ENCODE measurements around the gene LRRC57. TPM values are rescaled to one million over a fixed set of nuclear protein-coding genes. Genes with fewer than 3 reads are reported as not detected.
"Not testable (repeated sequence)": the region's sequence is repeated elsewhere in the genome, so short reads cannot be mapped to it uniquely, and the experiment has no call there.

Gene LRRC57
- total RNA-seq, 2 donors from 2014 or later, result 18.7 to 21.4 TPM

DNA sequence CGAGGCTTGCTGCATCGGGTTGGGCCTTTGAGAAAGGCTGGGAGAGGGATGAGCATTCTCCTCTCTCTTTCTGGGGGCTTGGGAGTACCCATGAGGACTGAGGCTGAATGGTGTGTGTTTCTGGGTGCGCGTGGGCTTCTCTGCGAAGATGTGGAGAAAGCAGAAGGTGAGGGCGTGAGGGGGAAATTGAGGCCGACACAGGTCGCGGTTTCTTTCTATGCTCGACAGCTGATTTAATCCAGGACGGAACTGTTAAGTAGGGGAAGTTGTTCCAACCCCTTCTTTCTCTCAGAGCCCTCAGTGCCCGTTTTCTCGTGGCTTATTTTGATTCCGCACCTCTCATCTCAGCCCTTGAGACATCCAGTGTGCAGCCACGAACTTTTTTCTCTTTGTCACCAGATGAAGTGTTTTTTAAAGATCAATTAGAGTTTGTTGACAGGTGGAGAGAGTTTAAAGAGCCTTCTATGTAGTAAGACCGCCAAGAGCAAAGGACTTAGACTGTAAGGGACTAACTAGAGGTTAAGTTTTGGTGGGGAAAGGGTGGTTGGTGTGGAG lies 27.5 kb upstream of the LRRC57 start:
- H3K36me3 Mint-ChIP-seq (ENCODE audit: low read depth), result no peaks in the 10 kb centered on the region
- peak overlapping the region; percentile 92 for H3K4me3 Mint-ChIP-seq
- peak overlapping the region; percentile 62 for H3K27ac Mint-ChIP-seq
- no peak for ATAC-seq (replicated peaks)
- no peaks in the 10 kb centered on the region for H3K9me3 Mint-ChIP-seq
- peaks cover 17% of the 10 kb centered on the region for H3K4me1 Mint-ChIP-seq
- peaks cover 10% of the 10 kb centered on the region for H3K27me3 Mint-ChIP-seq

- peak; percentile 95 for ATAC-seq (replicated peaks)
- H3K36me3 Mint-ChIP-seq (ENCODE audit: low read depth), result no peaks in the 10 kb centered on the region
- H3K4me3 Mint-ChIP-seq, result peak within 1 kb of the TSS; percentile 92
- peak within 1 kb of the TSS; percentile 62 for H3K27ac Mint-ChIP-seq
- H3K27me3 Mint-ChIP-seq, result peaks cover 10% of the 10 kb centered on the region
- H3K4me1 Mint-ChIP-seq, result peaks cover 13% of the 10 kb centered on the region
- H3K9me3 Mint-ChIP-seq, result no peaks in the 10 kb centered on the region
Measured at GRCh38 chr15:42575188-42576039, 26.8 kb upstream of the LRRC57 start, which contains the start of gene STARD9. STARD9 (plus strand) TSS chr15:42575606; CDS start chr15:42575716, 110 bp downstream.

GRCh38 chr15:42558739-42559138 lies 10.1 kb upstream of the LRRC57 start:
- H3K4me3 Mint-ChIP-seq, result no peak overlapping the region
- peaks cover 5% of the 10 kb centered on the region for H3K4me1 Mint-ChIP-seq
- H3K27ac Mint-ChIP-seq, result no peak overlapping the region
- no peaks in the 10 kb centered on the region for H3K27me3 Mint-ChIP-seq
- no peak for ATAC-seq (replicated peaks)
- H3K36me3 Mint-ChIP-seq (ENCODE audit: low read depth), result peaks cover 74% of the 10 kb centered on the region
- H3K9me3 Mint-ChIP-seq, result no peaks in the 10 kb centered on the region

DNA sequence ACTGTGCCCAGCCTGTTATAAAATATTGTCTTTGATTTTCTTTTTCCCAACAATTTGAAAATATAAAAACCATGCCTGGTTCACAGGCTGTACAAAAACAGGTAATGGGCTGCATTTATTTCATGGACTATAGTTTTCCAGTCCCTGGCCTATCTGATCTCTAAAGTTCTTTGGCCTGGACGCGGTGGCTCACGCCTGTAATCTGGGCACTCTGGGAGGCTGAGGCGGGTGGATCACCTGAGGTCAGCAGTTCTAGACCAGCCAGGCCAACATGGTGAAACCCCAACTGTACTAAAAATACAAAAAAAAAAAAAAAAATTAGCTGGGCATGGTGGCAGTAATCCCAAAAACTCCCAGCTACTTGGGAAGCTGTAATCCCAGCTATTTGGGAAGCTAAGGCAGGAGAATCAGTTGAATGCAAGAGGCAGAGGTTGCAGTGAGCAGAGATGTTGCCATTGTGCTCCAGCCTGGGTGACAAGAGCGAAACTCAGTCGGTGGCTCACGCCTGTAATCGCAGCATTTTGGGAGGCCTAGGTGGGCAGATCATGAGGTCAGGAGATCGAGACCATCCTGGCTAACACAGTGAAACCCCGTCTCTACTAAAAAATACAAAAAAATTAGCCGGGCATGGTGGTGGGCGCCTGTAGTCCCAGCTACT lies 8.1 kb upstream of the LRRC57 start:
- Mint-ChIP-seq H3K4me1 (peaks cover 10% of the 10 kb centered on the region), H3K36me3 (ENCODE audit: low read depth) (peaks cover 67% of the 10 kb centered on the region)
- not testable (repeated sequence) for H3K9me3 Mint-ChIP-seq; ATAC-seq (replicated peaks); H3K27ac Mint-ChIP-seq; H3K4me3 Mint-ChIP-seq; H3K27me3 Mint-ChIP-seq

DNA sequence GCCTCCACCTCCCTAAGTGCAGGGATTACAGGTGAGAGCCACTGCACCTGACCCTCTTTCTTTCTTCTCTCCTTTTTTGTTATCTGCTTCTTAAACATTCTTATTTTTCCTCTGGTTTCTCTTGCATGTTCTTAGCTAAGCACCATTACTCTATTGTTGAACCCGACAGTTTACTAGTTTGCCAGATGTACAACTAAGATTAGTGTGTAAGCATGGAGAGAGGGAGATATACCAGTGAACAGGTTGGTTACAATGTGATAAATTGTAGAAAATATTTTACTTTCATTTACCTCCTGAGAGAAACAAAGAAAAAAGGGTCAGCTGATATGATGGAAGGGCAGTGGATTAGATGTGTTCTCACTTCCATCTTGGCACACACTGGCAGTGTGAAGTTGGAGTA lies 5.0 kb upstream of the LRRC57 start:
- H3K9me3 Mint-ChIP-seq, result no peaks in the 10 kb centered on the region
- peak overlapping the region; percentile 44 for H3K27ac Mint-ChIP-seq
- H3K36me3 Mint-ChIP-seq (ENCODE audit: low read depth), result peaks cover 54% of the 10 kb centered on the region
- H3K27me3 Mint-ChIP-seq, result no peaks in the 10 kb centered on the region
- peaks cover 17% of the 10 kb centered on the region for H3K4me1 Mint-ChIP-seq
- ATAC-seq (replicated peaks), result no peak
- H3K4me3 Mint-ChIP-seq, result no peak overlapping the region

- Mint-ChIP-seq H3K27me3 (no peaks in the 10 kb centered on the region), H3K36me3 (ENCODE audit: low read depth) (peaks cover 67% of the 10 kb centered on the region), H3K4me3 (peak overlapping the region; percentile 99), H3K9me3 (no peaks in the 10 kb centered on the region), H3K27ac (peak overlapping the region; percentile 99), H3K4me1 (peaks cover 40% of the 10 kb centered on the region)
- no peak for ATAC-seq (replicated peaks)
Measured at GRCh38 chr15:42549741-42550392, 1.3 kb upstream of the LRRC57 start.

DNA sequence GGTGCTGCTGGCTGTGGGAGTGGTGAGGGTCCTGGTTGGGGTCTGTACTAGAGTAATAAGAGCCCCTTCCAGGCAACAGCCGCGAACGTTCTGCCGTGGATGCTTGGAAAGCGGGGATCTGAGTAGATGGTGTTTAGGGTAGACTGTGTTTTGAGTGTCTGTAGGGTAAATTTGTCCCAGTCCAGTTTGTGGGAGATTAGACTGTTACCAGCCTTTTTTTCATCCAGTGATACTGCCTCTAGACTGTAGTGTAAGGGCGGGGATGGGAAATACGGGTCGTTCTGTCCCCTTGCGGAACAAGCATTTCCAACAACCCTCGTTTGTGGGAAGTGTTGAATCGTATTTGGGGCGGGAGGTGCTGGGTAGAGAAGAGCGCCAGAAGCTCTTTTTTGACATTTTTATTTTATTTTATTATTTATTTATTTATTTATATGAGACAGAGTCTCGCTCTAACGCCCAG lies 469 bp upstream of the LRRC57 start:
- Mint-ChIP-seq H3K4me1 (peaks cover 39% of the 10 kb centered on the region), H3K36me3 (ENCODE audit: low read depth) (peaks cover 73% of the 10 kb centered on the region), H3K9me3 (no peaks in the 10 kb centered on the region), H3K4me3 (peak overlapping the region; percentile 99), H3K27me3 (no peaks in the 10 kb centered on the region), H3K27ac (peak overlapping the region; percentile 99)
- peak; percentile 23 for ATAC-seq (replicated peaks)

GRCh38 chr15:42547918-42548248 lies 710 bp downstream of the LRRC57 start:
- peaks cover 30% of the 10 kb centered on the region for H3K4me1 Mint-ChIP-seq
- H3K36me3 Mint-ChIP-seq (ENCODE audit: low read depth), result peaks cover 73% of the 10 kb centered on the region
- peak overlapping the region; percentile 99 for H3K27ac Mint-ChIP-seq
- H3K4me3 Mint-ChIP-seq, result peak overlapping the region; percentile 99
- no peaks in the 10 kb centered on the region for H3K27me3 Mint-ChIP-seq
- H3K9me3 Mint-ChIP-seq, result no peaks in the 10 kb centered on the region
- no peak for ATAC-seq (replicated peaks)

GRCh38 chr15:42544853-42545629 lies 3.6 kb downstream of the LRRC57 start:
- H3K4me3 Mint-ChIP-seq, result peak overlapping the region; percentile 99
- ATAC-seq (replicated peaks), result no peak
- H3K27me3 Mint-ChIP-seq, result no peaks in the 10 kb centered on the region
- H3K4me1 Mint-ChIP-seq, result peaks cover 29% of the 10 kb centered on the region
- peak overlapping the region; percentile 99 for H3K27ac Mint-ChIP-seq
- peaks cover 82% of the 10 kb centered on the region for H3K36me3 Mint-ChIP-seq (ENCODE audit: low read depth)
- H3K9me3 Mint-ChIP-seq, result no peaks in the 10 kb centered on the region

DNA sequence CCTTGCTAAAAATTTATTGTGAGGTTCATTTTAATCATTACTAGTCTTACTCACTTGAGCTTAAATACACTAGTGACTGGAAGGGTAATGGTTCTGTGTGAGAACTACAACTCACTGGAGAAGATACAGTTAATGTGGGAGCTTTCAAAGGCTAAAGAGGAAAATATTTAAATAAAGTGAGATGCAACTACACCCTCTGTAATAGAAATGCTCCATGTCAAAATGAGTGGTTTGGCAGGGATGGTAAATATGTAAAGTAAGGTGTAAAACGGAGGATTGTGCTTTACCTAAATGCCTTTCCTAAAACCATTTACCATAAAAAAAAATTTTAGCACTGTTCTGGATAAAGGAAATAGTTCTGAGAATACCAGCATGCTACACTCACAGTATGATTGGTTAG lies 15.3 kb downstream of the LRRC57 start:
- Mint-ChIP-seq H3K27ac (no peak overlapping the region), H3K27me3 (no peaks in the 10 kb centered on the region), H3K4me1 (no peaks in the 10 kb centered on the region), H3K9me3 (no peaks in the 10 kb centered on the region), H3K36me3 (ENCODE audit: low read depth) (peaks cover 77% of the 10 kb centered on the region), H3K4me3 (no peak overlapping the region)
- no peak for ATAC-seq (replicated peaks)

DNA sequence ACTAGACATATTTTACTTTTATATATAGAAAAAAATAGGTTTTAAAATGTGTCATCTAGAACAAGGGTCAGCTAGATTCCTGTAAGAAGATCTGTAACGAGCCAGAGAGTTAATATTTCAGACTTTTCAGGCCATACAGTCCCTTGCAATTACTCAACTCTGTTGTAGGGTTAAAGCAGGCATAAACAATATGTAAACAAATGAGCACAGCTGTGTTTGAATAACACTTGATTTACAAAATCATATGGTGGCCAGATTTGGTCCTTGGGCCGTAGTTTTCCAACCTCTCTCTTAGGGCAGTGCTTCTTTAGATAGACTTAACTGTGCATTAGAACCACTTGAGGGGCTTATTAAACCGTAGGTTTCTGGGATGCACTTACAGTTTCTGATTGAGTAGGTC lies 19.6 kb downstream of the LRRC57 start:
- H3K27me3 Mint-ChIP-seq, result no peaks in the 10 kb centered on the region
- no peak overlapping the region for H3K27ac Mint-ChIP-seq
- no peak overlapping the region for H3K4me3 Mint-ChIP-seq
- peaks cover 77% of the 10 kb centered on the region for H3K36me3 Mint-ChIP-seq (ENCODE audit: low read depth)
- no peaks in the 10 kb centered on the region for H3K4me1 Mint-ChIP-seq
- ATAC-seq (replicated peaks), result no peak
- H3K9me3 Mint-ChIP-seq, result no peaks in the 10 kb centered on the region

GRCh38 chr15:42523331-42523730 lies 25.3 kb downstream of the LRRC57 start:
- no peaks in the 10 kb centered on the region for H3K27me3 Mint-ChIP-seq
- no peaks in the 10 kb centered on the region for H3K4me1 Mint-ChIP-seq
- H3K9me3 Mint-ChIP-seq, result no peaks in the 10 kb centered on the region
- H3K4me3 Mint-ChIP-seq, result no peak overlapping the region
- H3K36me3 Mint-ChIP-seq (ENCODE audit: low read depth), result peaks cover 86% of the 10 kb centered on the region
- no peak overlapping the region for H3K27ac Mint-ChIP-seq
- no peak for ATAC-seq (replicated peaks)

- Mint-ChIP-seq H3K27ac (peak overlapping the region; percentile 20), H3K4me1 (no peaks in the 10 kb centered on the region), H3K4me3 (no peak overlapping the region), H3K9me3 (no peaks in the 10 kb centered on the region), H3K36me3 (ENCODE audit: low read depth) (peaks cover 74% of the 10 kb centered on the region), H3K27me3 (no peaks in the 10 kb centered on the region)
- no peak for ATAC-seq (replicated peaks)
Measured at GRCh38 chr15:42511007-42511391, 37.6 kb downstream of the LRRC57 start.
